ENCODE measurements around the gene KCNE3.
"Not testable (repeated sequence)": the region's sequence is repeated elsewhere in the genome, so short reads cannot be mapped to it uniquely, and the experiment has no call there.

KCNE3 gene

DNA sequence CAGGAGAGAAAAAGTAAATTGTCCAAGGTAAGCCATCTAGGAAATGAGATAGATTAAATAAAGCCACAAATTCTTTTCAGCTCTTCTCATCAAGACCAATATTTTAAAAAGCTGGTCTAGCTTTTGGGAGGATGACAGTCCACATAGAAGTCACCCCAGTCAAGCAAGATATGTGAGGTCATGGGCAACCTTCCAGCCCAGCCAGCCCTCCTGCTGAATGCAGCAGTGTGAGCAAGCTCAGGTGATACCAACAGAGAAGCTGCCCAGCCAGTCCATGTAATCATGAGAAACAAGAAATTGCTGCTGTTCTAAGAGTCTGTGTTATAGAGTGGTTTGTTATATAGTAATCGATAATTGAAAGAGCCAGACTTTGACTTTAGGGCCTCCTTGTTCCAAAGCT lies 28.7 kb downstream of the KCNE3 start:
- DNase-seq: no peak

DNA sequence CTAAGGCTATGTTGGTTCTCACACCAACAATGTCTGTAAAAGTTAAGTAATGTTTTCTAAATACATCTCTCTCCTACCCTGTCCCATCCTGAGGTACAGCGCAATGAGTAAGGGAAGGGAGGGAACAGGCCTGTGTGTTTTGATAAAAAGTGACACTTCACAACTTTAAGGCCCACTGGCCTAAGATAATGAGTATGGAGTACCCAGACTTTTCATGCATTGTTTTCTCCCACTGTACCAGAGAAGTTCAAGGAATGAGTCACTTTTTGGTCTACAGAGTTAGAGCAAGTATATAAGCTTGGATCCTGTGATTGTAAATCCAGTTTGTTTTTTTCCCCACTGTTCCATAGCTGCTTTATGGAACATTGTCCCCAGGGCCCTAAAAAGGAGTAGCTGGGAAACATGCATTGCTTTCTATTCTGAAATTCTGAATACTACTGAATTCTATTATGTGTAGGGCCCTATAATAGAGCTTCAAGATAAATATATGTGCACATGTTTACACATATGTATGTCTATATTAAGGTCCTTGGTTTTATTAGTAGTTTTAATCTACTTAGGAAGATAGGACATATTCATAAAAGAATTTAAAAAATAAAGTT lies 29.8 kb downstream of the KCNE3 start:
- no peak for DNase-seq

- no peak for DNase-seq
Observed at GRCh38 chr11:74434528-74434927, 32.8 kb downstream of the KCNE3 start.

GRCh38 chr11:74429205-74429604 lies 38.1 kb downstream of the KCNE3 start:
- DNase-seq: no peak

DNA sequence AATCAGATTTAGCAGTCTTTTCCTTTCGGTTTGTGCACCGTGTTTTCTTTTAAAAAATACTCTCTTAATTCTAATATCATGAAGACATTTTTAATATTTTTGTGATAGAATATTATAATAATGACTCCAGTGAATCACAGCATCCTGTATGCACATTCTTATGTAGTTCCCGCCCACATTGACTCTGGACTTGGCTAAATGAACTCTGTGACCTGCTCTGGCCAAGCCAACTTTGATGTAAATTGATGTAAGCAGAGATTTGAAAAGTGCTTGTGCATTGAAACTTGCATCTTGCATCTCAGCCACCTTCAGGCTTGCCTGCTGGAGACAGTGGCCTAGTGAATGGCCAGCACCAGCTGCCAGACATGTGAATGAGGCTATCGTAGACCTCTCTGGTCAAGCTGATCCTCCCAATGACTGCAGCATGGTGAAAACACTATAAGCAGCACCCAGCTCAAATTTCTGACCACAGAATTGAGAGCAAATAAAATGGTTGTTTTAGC lies 39.9 kb downstream of the KCNE3 start:
- DNase-seq: no peak

GRCh38 chr11:74425100-74425499 lies 42.2 kb downstream of the KCNE3 start:
- DNase-seq: no peak

GRCh38 chr11:74418509-74418895 lies 48.8 kb downstream of the KCNE3 start:
- no peak for DNase-seq

DNA sequence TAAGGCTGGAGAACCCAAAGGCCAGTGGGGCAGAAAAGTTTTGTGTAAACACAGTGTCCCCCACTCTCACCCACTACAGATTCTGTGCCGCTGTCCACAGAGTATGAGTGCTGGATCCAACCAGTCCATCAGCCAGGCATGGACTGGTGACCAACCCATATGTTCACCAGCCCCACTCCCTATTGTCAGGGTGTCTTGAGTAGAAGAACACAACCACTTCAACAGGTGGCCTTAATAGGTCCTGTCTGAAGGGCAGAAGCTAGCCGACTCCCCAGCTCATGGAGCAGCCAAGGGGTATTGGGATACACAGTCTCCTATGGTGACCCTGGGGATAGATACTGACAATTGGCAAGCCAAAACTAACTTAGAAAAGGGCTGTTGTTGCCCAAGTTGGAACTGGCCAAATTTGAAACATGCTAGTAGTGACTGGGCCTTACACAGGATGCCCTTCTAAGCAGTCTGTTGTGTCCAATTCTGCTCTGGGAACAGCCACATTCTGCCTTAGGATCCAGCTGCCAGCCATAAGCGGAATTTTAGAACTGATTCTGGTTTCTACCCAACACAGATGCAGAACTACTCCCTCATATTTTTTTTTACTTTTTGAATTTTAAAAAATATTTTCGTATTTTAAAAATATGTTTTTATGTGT lies 49.4 kb downstream of the KCNE3 start:
- no peak for DNase-seq

GRCh38 chr11:74417379-74417804 lies 50.0 kb downstream of the KCNE3 start:
- no peak for DNase-seq

- DNase-seq: not testable (repeated sequence)
Observed at GRCh38 chr11:74416974-74417373, 50.4 kb downstream of the KCNE3 start.

DNA sequence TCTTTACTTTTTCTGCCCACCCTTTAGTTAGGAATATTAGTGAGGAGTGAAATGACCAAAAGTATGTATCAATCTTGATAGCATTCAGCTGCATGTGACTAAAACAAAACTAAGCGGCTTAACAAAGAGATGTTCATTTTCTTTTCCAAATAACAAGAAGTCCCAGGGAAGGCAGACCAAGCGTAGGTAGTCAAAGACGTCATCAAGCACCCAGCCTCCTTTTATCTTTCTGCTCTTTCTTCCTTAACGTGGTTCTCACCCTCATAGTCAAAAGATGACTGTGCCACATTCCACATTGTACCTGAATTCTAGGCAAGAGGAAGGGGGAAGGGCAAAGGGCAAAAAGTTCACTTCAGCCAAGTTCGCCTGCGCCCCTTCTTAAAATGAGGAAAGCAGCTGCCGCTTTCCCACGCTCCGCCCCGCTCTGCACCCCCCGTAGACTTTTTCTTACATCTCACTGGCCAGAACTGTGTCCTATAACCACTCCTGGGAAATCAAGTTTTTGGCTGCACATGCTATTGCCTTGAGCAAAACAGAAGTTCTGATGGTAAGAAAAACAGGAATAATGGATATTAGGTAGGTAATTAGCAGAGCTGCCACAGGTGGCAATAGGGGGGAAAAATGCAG lies 54.5 kb downstream of the KCNE3 start:
- DNase-seq: no peak

- no peak for DNase-seq
Observed at GRCh38 chr11:74412321-74412720, 55.0 kb downstream of the KCNE3 start.

DNA sequence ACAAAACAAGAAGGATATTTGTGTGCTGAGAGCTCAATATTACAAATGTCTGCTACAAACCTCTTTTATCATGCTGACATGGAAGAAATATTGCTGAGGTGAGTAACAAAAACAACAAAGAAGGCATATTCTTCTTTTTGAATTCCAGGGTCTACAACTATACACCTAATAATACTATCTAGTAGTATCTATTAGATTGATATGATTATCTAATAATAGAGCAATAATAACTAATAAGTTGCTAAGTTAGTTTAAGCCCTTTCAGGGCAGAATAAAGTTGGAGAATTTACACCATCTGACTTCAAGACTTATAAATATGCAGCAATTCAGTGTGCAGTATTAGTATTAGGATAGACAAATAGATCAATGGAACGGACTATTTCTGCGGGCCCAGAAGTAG lies 57.7 kb downstream of the KCNE3 start:
- DNase-seq: no peak

Measured in NCI-H1436 (cell line).